Mesothelial cell of epicardium (in vitro differentiated cells): ENCODE data around the gene OLFM2. TPM values are rescaled to one million over a fixed set of nuclear protein-coding genes. Genes with fewer than 3 reads are reported as not detected.
"Not testable (repeated sequence)": the region's sequence is repeated elsewhere in the genome, so short reads cannot be mapped to it uniquely, and the experiment has no call there.

ENCODE experiments used
- DNase-seq, 2 experiments: peaks; one replicate each; pipeline ENCODE4 v3.0.0; 2021; ENCODE audit warnings: low spot score in 2 of 2; ENCODE audit not compliant: unreplicated experiment in 2 of 2
- H3K27ac Mint-ChIP-seq: 2 replicates; pipeline ENCODE4 v1.8.0; 2021; ENCODE audit warnings: mixed read lengths
- H3K27me3 Mint-ChIP-seq: 2 replicates; pipeline ENCODE4 v1.8.0; 2021; ENCODE audit warnings: low read depth, mixed read lengths
- H3K36me3 Mint-ChIP-seq: 2 replicates; pipeline ENCODE4 v1.8.0; 2021; ENCODE audit warnings: mixed read lengths
- H3K4me1 Mint-ChIP-seq: 2 replicates; pipeline ENCODE4 v1.8.0; 2021; ENCODE audit warnings: mixed read lengths
- H3K4me3 Mint-ChIP-seq: 2 replicates; pipeline ENCODE4 v1.8.0; 2021; ENCODE audit warnings: mild to moderate bottlenecking, moderate library complexity, mixed read lengths
- H3K9me3 Mint-ChIP-seq: 2 replicates; pipeline ENCODE4 v1.8.0; 2021; ENCODE audit warnings: mixed read lengths
- total RNA-seq: library from RNA; stranded (reverse); gene quantifications from 3 replicates; pipeline ENCODE4 v1.2.1, GENCODE V29; 2021
- TF ChIP-seq, protein P1 (sequence below): fragments of 200-600 bp; sonication (generic); IDR thresholded peaks from one replicate; pipeline ENCODE4 v1.5.0; 2021; ENCODE audit warnings: antibody characterized with exemption; ENCODE audit not compliant: unreplicated experiment

OLFM2 gene
- total RNA-seq, 1 donor from 2014 or later: 99.2 TPM

DNA sequence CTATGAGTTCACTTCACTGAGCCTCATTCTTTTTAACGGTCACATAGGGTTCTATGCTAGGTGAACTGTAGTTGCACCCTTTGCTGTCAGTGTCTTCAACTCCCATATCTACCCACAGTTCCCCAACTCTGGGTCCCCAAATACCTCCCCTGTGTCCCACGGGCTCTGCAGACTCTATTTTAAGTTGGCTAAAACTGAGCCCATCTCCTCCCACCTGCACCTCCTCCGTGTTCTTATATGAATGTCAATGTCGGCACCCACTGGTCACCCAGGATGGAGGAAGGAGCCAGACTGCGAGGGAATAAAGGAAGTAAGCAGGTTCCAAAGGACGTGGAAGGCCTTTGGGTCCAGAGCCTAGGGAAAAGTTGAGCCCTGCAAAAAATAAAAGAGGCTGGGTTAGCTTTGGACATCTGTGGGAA lies 102.0 kb downstream of the OLFM2 start:
- DNase-seq: no peak
- Mint-ChIP-seq H3K4me3 (peak overlapping the region; percentile 77), H3K4me1 (peaks cover 14% of the 10 kb centered on the region), H3K36me3 (peaks cover 9% of the 10 kb centered on the region), H3K9me3 (no peaks in the 10 kb centered on the region), H3K27me3 (no peaks in the 10 kb centered on the region), H3K27ac (peak overlapping the region; percentile 78)
- TF ChIP-seq, protein P1, sequence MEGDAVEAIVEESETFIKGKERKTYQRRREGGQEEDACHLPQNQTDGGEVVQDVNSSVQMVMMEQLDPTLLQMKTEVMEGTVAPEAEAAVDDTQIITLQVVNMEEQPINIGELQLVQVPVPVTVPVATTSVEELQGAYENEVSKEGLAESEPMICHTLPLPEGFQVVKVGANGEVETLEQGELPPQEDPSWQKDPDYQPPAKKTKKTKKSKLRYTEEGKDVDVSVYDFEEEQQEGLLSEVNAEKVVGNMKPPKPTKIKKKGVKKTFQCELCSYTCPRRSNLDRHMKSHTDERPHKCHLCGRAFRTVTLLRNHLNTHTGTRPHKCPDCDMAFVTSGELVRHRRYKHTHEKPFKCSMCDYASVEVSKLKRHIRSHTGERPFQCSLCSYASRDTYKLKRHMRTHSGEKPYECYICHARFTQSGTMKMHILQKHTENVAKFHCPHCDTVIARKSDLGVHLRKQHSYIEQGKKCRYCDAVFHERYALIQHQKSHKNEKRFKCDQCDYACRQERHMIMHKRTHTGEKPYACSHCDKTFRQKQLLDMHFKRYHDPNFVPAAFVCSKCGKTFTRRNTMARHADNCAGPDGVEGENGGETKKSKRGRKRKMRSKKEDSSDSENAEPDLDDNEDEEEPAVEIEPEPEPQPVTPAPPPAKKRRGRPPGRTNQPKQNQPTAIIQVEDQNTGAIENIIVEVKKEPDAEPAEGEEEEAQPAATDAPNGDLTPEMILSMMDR: no peak

DNA sequence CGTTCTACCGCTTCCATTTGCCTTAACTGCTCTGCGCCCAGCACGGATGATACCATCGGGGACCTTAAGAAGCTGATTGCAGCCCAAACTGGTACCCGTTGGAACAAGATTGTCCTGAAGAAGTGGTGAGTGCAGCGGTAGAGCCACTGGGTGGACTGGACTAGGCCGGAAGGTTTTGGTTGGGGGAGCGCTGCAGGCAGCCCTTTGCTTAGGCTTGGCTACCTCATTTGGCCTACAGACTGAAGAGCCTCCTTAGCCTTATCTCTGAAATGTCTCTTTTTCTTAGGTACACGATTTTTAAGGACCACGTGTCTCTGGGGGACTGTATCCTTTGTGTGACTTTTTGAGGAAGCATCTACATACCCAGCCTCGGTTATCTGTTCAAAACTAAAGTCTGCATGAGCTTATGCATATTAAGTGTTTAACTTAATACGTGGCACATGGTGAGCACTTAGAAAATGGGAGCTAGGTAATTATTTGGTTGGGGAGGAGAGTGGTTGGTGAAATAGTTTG lies 107.7 kb downstream of the OLFM2 start:
- DNase-seq: no peak
- Mint-ChIP-seq H3K36me3 (peaks cover 5% of the 10 kb centered on the region), H3K4me1 (peaks cover 24% of the 10 kb centered on the region), H3K4me3 (peak overlapping the region; percentile 100), H3K27me3 (no peaks in the 10 kb centered on the region), H3K9me3 (no peaks in the 10 kb centered on the region), H3K27ac (peak overlapping the region; percentile 98)
- TF ChIP-seq, protein P1: no peak

DNA sequence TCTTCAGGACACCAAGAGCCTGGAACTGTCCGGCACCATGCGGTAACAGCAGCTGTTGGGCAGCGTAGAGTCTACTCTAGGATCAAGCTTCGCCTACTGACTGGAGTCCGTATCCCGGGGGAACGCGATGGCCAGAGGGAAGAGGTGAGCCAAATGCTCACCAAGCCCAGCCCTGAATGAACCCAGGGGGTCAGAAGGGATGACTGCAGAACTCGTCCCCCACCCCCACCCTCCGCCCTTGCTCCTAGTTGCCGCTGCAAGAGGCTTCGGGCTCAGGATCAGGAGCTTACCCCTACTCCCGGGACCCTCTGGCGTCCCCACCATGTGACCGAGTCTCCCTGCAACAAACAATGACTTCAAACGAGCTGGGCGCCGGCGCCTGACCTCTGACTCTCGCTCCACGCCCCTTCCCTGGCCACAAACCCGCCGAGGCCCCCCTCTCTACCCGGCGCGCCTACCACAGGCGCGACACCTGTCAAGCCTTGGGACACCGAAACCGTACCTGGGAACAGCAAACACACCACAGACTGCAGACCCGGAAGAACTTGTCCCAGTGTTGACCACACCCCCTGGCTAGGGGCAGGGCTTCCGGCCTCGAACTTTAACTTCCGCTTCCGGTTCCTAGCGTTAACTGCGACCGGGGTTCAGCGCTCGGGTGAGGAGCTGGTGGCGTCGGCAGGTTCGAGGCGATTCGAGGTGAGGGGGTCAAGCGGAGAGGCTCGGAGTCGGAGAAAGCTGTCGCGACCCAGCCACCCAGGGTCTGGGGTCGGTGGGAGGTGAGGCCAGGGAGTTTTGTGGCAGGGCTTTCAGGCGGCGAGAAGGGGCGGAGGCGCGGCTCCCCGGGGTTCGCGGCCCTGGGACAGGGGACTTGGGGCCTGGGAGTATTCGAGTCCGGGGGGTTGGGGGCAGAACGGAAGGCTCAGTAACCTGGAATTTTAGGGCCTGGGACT lies 108.8 kb downstream of the OLFM2 start, which contains the start of gene UBL5:
UBL5 (plus strand) TSS at position 630 of the 950 bp plus-strand sequence. CDS start 420 bp downstream, outside the sequence.
- Mint-ChIP-seq H3K36me3 (peaks cover 5% of the 10 kb centered on the region), H3K4me1 (peaks cover 24% of the 10 kb centered on the region), H3K4me3 (peak within 1 kb of the TSS; percentile 100), H3K27ac (peak within 1 kb of the TSS; percentile 98), H3K27me3 (no peaks in the 10 kb centered on the region), H3K9me3 (no peaks in the 10 kb centered on the region)
- peak; percentile 61 to 82 for DNase-seq
- TF ChIP-seq, protein P1: no peak

GRCh38 chr19:9823816-9824215 lies 112.5 kb downstream of the OLFM2 start:
- peaks cover under 1% of the 10 kb centered on the region for H3K36me3 Mint-ChIP-seq
- H3K4me1 Mint-ChIP-seq: peaks cover 30% of the 10 kb centered on the region
- TF ChIP-seq, protein P1: no peak
- H3K27ac Mint-ChIP-seq: no peak overlapping the region
- H3K27me3 Mint-ChIP-seq: no peaks in the 10 kb centered on the region
- H3K9me3 Mint-ChIP-seq: no peaks in the 10 kb centered on the region
- no peak overlapping the region for H3K4me3 Mint-ChIP-seq
- DNase-seq: no peak

DNA sequence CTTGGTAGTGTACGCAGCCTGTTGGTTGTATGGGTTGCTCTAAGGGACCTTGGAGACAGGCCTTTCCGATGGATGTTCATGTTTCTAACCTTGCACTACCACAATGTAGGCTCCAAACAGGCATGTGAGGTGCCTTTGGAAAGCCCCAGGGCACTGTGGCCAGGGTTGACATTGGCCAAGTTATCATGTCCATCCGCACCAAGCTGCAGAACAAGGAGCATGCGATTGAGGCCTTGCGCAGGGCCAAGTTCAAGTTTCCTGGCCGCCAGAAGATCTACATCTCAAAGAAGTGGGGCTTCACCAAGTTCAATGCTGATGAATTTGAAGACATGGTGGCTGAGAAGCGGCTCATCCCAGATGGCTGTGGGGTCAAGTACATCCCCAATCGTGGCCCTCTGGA lies 116.3 kb downstream of the OLFM2 start:
- not testable (repeated sequence) for DNase-seq, H3K27me3 Mint-ChIP-seq, H3K9me3 Mint-ChIP-seq
- Mint-ChIP-seq H3K4me1 (peaks cover 22% of the 10 kb centered on the region), H3K4me3 (peak overlapping the region; percentile 90), H3K36me3 (peaks cover 10% of the 10 kb centered on the region), H3K27ac (peak overlapping the region; percentile 98)

- H3K4me3 Mint-ChIP-seq: peak overlapping the region; percentile 90
- peaks cover 15% of the 10 kb centered on the region for H3K36me3 Mint-ChIP-seq
- peak overlapping the region; percentile 98 for H3K27ac Mint-ChIP-seq
- TF ChIP-seq, protein P1: no peak
- no peak for DNase-seq
- peaks cover 6% of the 10 kb centered on the region for H3K9me3 Mint-ChIP-seq
- peaks cover 22% of the 10 kb centered on the region for H3K4me1 Mint-ChIP-seq
- H3K27me3 Mint-ChIP-seq: no peaks in the 10 kb centered on the region
These were observed 116.8 kb downstream of the OLFM2 start for GRCh38 chr19:9819596-9819909.
